HG03565 (cell line): ENCODE results near the gene SCEL.
"Not testable (repeated sequence)": the region's sequence is repeated elsewhere in the genome, so short reads cannot be mapped to it uniquely, and the experiment has no call there.

Experiments
- ATAC-seq: cut with Tn5 transposase; IDR thresholded peaks from one replicate; pipeline ENCODE4 v1.9.1; 2021; ENCODE audit warnings: mild to moderate bottlenecking, moderate library complexity; ENCODE audit not compliant: unreplicated experiment

SCEL gene, protein sequence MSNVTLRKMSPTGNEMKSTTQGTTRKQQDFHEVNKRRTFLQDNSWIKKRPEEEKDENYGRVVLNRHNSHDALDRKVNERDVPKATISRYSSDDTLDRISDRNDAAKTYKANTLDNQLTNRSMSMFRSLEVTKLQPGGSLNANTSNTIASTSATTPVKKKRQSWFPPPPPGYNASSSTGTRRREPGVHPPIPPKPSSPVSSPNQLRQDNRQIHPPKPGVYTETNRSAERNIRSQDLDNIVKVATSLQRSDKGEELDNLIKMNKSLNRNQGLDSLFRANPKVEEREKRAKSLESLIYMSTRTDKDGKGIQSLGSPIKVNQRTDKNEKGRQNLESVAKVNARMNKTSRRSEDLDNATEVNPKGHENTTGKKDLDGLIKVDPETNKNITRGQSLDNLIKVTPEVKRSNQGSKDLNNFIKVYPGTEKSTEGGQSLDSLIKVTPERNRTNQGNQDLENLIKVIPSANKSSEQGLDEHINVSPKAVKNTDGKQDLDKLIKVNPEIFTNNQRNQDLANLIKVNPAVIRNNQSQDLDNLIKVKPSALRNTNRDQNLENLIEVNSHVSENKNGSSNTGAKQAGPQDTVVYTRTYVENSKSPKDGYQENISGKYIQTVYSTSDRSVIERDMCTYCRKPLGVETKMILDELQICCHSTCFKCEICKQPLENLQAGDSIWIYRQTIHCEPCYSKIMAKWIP

DNA sequence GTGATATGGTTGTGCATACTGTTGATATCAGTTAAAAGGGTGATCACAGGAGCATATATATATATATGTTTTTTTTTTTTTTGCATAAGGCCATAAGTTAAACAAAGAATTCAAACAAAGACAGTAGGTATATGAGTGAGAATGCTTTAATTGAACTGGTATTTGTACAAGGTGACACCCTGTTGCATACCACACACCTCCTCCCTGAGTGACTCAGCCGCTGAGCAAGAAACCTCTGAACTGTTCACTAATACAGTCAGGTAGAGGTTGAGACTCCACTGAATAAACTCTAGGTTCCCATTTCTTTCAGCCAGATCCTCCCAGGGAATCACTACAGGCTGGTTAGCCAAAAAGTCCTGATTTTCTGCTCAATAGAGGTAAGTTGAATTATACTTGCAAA, at the start of gene SCEL:
Gene SCEL (plus strand): TSS at position 259 of the 400 bp plus-strand sequence. CDS start 20,170 bp downstream, outside the sequence.
- ATAC-seq, result no peak

DNA sequence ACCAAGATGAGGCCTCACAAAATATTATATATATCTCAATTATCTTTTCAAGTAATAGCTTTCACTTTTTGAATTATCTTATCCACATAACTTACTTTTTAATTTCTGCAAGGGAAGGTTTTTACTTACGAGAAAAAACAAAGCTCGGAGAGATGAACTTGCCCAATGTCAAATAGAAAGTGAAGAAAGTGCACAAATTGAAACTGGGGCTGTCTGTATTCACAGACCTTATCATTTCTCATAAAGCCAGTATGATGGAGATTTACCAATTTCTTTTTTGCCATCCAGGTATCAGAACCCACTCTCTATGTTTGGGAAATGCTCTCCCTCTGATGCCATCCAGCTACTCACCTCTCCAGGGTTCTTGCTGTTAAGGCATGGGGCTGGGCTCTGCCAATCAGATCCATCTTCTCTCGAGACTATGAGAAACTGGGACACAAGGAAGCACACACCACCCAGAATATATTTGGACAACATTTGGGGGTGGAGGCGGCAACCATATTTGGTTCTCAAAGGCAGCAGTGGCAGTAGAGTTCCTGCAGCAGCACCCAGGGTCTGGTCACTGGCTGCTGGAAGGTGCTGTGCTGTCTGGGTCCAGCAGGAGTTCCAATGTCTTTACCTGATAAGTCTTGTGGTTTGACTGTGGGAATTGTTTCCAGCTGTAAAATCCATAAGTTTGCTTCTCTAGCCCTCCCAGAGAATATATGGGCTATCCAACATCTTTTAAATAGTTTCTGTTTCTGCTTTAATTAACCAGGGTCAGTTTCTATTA, 45.8 kb upstream of the SCEL start:
- no peak for ATAC-seq

DNA sequence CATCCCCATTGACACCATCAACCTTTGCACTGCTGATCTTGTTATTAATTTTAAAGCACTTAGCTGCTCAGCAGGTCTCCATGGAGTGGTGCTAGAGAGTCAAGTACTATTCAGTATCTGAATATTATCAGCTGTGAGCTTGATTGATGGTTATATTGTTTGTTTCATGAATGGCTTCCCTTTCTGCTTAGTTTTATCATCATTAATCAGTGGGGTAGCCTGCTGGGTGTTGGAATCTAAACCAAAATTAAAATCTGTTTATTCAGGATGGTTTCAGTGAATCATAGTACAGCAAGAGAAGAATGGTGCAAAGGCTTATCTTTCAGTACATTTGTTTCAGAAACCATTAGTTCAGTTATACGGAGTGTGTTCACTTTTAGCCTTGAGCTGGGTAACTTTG, 42.5 kb upstream of the SCEL start:
- ATAC-seq, result peak; percentile 71

DNA sequence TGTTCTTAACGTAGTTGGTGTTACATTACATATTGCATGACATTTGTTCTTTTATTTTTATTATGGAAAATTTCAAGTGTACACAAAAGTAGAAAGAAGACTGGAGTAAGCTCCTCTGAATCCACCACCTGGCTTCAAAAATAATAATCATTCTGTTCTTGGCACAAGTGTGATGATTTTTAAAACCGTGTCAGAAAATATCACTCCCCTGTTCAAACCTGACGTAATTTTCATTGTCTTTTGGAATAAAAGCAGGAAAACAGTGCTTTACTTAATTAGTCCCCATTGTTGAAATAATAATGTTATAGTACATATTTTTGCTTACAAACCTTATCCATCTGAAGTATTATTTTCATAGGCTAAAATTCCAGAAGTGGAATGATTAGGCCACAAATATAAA, 41.3 kb upstream of the SCEL start:
- no peak for ATAC-seq

DNA sequence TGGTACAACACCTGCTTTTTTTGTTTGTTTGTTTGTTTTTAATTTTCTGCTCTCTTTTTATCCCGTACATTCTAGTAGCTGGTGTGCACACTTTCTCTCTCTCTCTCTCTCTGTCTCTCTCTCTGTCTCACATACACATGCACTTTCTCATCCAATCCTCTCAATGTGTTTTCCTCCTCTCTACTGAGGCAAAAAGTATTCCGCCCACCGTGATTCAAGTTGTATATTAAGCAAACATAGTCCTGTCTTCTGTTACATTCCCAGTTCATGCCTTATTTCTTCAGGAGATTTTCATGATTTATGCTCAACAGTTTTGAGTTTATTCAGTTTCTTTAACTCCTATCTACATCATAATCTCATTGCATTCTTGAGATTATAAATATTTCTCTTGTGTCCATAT, 38.2 kb upstream of the SCEL start:
- no peak for ATAC-seq

DNA sequence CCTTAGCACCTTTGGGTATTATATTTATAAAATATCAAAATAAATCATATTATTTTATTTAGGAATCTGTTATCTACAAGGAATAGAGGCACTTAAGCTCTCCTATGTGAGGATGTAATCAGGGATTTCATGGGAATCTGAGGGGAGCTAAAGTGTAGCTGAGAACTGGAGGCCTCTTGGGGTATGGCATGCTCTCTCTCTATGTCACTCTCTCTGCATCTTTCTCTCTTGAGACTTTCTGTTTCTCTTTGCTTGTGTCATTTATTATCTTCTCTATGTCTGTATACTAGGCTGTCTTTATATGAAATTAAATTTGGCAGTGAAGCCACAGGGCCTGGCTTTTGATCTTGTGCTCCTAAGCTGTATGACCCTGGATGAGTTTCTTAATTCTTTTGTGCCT, 37.7 kb upstream of the SCEL start:
- no peak for ATAC-seq

DNA sequence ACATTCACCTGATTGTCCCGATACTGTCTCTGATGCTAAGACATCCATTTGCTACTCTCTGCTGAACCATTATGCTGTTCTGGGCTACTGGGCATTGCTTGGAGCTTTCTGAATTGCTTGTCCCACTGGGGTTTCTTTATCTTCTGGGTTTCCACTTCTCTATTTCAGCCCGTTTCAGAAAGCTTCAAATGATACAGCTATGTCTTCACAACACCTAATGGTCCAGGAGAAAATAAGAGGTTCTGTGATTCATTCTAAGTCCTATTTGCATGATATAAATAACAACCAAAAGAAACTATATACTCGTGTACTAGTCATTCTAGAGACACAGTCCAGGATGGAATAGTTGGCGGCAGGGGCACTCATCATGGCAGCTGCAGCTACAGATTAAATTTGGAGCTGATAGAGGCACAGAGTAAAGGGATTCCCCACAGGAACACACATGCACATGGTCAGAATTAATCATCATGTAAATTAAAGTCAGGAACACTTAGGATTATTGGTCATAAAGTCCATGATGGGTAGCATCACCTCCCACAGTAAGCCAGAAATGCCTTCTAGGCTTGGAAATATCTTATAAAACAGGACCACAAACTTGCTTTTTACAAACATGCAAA, 33.3 kb upstream of the SCEL start:
- peak; percentile 89 for ATAC-seq

DNA sequence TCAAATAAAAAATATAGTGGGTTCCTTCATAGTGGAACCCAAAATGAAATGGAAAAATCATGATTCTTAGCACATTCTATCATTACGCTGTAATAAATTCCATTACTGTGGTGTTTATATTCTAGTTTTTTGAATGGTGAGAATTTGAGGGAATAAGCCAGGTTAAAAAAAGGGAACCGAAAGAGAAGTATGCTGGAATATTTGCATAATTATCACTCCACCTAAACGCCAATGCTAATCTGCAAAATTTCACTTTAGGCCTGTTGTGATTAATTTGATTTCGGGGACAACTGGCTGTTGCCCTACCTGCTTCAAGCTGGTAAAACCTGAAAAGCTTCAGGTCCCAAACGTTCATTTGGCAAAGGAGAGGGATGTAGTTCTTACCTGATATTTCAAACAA, 32.1 kb upstream of the SCEL start:
- no peak for ATAC-seq

DNA sequence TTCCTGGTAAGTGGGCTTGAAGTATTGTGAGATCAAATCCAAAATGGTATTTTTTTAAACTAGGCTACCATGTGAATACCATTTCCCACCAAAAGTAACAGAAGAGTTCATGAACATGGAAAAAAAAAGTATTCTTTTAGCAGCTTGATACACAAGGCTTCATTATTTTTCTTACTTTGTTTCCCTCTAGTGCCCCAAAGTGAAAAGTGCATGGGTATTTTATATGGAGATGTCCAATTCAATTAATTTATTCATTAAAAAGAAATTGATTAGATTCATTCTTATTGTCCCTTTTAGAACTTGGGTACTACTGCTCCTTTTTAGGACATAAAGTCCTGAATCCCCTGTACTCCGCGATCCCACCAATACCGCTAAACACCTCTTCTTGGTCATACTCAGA, 28.6 kb upstream of the SCEL start:
- no peak for ATAC-seq

DNA sequence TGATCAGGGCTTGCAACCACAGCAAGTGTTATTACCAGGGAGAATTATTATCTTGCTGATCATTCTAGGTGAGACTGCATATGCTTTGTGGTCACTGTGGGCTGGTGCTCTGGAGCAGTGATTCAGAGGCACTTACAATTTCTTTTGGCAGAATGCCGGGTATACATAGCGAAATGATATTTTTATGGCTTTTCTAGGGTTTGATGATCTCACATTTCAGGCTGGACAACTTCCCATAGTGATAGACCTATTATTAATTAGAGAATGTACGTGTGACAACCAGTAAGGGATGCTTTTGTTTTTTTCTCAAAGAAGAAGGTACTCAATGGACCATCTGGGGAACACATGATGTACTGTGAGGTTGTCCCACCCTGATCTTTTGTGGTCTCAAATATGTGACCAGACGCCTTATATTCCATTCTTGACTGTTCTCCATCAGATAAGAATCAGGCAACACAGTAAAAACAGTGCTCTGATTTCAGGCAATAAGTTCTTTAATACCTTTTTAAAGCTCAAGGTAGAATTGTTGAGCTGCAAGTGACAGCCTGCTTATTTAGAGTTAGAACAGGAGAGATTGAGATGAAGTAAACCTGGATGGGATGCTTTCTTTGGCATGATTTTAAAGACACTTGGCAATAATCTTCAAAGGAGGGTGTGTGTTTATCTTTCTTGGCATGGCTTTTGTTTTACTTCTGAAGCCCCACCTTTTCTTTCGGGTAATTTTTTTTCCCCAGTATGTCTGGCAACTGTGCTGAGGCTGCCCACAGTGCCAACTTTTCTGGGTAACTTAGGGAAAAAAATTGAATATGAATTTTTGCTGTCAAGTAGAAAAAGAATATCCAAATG, 27.4 kb upstream of the SCEL start:
- no peak for ATAC-seq

DNA sequence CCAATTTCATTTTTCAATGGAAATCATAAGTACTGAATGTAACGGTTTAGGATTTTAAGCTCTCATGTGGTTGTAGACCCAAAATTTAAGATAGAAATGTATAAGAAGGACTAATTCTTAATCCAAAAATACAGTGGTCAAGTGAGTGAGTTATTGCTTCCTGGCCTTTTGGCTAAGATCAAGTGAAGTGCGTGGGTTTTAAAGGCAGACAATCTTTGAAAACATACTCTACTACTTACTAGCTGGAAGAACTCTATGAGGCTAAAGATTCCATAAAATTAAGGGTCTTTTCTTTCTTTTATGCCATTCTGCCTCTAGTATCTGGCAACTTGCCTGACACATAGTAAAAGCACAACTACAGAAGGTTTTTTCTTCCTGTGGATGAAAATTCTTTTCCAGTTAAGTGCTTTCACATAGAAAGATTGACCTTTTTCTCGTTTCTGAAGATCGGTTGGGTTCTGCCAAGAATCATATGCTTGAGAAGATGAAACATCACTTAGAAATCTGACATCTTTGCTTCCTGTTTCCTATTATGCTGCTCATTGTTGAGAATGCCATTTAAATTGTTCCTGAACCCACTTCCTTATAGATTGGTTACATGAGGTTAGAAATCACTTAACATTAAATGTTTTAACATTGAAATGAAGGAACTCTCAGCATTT, 26.4 kb upstream of the SCEL start:
- no peak for ATAC-seq

DNA sequence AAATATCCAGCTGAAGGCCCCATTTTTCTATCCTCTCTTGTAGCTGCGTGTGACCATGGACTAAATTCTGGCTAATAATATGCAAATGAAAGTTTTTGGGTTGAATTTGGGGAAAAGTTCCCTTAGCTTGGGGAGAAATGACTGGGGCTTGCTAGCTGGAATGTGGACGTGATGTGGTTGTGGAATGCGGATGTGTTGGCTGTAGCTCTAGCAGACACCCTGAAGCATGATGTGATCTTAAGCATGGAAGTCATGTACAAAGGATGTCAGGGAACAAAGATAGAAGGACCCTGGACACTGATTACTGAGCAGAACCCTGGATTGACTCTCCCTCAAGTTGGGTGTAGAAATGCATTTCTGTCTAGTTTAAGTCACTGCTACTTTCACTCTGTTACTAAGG, 25.4 kb upstream of the SCEL start:
- no peak for ATAC-seq

DNA sequence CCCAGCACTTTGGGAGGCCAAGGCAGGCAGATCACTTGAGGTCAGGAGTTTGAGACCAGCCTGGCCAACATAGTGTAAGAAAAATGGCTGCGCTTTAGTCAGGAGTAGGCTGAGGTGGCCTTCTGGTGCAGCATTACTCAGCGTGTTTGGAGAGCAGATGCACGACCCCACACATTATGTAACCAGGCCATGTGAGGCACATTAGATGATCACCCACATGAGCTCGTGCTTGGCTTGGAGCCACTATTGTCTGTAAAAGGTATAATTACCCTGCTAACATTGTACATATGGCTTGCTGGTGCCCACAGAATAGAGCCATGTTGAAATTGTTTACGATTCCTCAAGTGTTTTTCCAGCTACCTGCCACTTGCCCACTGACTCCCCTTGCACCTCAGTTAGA, 24.0 kb upstream of the SCEL start:
- ATAC-seq, result no peak

DNA sequence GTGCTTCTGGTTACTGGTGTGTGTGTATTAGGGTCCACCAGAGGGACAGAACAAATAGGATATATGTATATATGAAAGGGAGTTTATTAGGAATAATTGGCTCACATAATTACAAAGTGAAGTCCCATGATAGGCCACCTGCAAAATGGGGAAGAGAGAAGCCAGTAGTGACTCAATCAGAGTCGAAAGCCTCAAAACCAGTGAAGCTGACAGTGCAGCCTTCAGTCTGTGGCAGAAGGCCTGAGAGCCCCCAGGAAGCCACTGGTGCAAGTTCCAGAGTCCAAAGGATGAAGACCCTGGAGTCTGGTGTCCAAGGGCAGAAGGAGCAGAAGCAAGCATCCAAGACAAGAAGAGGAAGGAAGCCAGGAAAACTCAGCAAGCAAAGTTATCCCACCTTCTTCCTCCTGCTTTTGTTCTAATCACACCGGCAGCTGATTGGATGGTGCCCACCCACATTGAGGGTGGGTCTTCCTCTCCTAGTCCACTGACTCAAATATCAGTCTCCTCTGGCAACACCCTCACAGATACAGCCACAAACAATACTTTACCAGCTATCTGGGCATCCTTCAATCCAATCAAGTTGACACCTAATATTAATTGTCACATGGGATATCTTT, 21.7 kb upstream of the SCEL start:
- ATAC-seq, result peak; percentile 82

DNA sequence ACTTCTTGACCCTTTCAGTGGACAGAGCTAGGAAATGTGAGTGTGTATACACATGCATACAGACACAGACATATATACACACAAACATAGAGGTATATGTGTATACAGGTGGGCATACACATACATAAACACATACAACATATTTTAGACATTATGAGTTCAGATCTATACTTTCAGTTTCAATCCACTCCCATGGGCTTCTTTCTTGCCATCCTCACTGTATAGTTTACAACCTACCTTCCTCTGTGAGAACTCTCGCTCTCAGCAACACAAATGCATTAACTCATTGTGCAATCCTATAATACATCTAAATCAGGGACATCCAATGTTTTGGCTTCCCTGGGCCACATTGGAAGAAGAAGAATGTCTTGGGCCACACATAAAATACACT, 21.2 kb upstream of the SCEL start:
- peak; percentile 86 for ATAC-seq

DNA sequence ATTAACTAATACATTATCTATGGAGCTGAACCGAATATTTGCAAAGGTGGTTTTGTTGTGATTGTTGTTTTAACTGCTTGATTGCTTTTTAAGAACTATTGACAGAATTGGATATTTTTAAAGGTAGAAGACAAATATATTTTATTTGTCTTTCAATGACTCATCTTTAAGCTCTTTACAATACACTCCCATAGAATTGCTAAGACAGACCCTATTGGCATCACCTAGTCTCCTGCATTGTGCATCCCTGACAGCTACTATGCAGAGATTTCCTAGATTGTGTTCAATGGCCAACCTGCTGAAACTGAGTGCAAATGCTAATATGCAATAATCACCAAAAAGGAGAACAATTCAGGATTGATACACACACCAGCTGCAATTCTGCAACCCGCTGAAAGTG, 19.7 kb upstream of the SCEL start:
- ATAC-seq, result no peak

DNA sequence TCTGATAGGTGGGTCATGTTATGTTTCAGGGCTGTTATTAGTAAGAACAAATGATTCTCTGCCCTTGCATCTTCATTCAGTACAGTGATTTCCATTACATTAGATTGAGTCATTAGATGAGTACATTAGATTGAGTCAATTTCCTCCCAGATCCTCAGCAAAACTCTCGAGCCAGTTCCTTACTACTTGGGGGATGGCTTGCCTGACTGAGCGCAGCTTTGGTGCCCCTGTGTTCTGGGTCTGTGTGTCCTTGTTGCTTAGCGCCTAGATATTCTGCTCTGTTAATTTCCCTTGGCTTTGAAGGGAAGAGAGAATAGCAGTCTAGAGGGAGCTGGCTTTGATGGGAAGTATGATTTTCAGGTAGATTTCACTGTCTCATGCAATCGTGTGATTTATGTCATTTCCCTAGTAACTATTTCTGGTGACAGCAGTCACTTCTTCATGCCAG, 19.1 kb upstream of the SCEL start:
- ATAC-seq, result no peak

DNA sequence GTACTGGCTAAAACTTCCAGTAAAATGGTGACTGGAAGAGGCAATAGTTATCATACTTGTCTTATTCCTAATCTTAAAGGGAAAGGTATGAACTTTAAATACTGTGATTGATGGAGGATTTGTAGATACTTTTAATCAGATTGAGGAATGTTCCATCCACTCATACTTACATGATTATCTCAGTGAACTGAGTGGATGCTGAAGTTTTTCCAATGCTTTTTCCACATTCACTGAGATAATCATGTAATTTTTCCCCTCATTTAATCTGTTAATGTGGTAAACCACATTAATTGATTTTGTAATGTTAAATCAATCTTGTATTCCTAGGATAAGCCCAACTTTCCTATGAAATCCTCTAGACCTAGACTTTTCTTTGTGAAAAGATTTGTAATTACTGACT, 17.2 kb upstream of the SCEL start:
- no peak for ATAC-seq

DNA sequence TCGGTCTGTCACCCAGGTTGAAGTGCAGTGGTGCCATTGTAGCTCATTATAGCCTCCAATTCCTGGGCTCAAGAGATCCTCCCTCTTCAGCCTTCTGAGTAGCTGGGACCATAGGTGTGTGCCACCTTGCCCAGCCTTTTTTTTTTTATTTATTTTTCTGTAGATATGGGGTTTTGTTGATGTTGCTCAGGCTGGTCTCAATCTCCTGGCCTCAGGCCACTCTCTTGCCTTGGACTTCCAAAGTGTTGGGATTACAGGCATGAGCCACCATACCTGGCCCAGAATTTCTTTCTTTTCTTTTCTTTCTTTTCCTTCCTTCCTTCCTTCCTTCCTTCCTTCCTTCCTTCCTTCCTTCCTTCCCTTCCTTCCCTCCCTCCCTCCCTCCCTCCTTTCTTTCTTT, 16.1 kb upstream of the SCEL start:
- ATAC-seq, result not testable (repeated sequence)
